Measurements from ENCODE around the gene MYMK. TPM values are rescaled to one million over a fixed set of nuclear protein-coding genes. Genes with fewer than 3 reads are reported as not detected.
A peak's percentile ranks its signal among the peaks of the same experiment; 100 is the strongest.

The MYMK gene
- polyA plus RNA-seq, 1 experiment, result not detected

DNA sequence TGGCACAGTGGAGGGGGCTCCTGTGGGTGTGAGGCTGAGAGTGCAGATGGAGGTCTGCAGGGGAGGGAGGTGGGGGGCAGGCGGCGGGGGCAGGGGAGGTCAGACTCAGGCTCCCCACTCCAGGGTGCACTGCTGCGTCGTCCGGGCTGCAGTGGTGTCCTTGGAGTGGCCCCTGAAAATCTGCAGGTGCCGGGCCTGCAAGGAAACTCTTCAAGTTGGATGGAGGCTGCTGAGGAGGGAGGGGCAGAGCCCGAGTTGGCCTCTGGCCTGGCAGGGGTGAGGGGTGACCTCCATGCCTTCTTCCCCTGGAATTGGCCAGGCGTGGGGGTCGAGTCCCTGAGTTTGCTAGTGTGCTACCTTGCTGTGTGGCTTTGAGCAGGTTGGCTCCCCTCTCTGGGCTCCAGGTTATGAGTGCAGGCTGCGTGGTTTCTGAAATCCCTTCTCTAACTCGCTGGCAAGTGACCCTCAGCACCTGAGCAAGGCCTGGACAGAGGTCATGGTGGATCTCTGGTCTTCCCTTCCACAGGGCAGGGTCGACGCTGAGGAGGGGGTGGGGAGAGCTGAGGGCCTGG lies 10.6 kb upstream of the MYMK start:
- ChIA-PET CTCF (no interaction called here), POLR2A (no interaction called here)
- peaks cover 31% of the 10 kb centered on the region for H3K27me3 ChIP-seq (ENCODE audit: control insufficient read depth, insufficient read depth, low read length)
- H3K4me3 ChIP-seq (ENCODE audit: low read depth, low read length), result no peak overlapping the region
- DNase-seq (ENCODE audit: low read depth), result no peak
- TF ChIP-seq, protein P1, sequence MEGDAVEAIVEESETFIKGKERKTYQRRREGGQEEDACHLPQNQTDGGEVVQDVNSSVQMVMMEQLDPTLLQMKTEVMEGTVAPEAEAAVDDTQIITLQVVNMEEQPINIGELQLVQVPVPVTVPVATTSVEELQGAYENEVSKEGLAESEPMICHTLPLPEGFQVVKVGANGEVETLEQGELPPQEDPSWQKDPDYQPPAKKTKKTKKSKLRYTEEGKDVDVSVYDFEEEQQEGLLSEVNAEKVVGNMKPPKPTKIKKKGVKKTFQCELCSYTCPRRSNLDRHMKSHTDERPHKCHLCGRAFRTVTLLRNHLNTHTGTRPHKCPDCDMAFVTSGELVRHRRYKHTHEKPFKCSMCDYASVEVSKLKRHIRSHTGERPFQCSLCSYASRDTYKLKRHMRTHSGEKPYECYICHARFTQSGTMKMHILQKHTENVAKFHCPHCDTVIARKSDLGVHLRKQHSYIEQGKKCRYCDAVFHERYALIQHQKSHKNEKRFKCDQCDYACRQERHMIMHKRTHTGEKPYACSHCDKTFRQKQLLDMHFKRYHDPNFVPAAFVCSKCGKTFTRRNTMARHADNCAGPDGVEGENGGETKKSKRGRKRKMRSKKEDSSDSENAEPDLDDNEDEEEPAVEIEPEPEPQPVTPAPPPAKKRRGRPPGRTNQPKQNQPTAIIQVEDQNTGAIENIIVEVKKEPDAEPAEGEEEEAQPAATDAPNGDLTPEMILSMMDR (IDR thresholded peaks at IDR 0.05; ENCODE audit: insufficient read depth, low read depth, low read length), result no peak
- no peaks in the 10 kb centered on the region for H3K36me3 ChIP-seq (ENCODE audit: control insufficient read depth, insufficient read depth, low read length)

DNA sequence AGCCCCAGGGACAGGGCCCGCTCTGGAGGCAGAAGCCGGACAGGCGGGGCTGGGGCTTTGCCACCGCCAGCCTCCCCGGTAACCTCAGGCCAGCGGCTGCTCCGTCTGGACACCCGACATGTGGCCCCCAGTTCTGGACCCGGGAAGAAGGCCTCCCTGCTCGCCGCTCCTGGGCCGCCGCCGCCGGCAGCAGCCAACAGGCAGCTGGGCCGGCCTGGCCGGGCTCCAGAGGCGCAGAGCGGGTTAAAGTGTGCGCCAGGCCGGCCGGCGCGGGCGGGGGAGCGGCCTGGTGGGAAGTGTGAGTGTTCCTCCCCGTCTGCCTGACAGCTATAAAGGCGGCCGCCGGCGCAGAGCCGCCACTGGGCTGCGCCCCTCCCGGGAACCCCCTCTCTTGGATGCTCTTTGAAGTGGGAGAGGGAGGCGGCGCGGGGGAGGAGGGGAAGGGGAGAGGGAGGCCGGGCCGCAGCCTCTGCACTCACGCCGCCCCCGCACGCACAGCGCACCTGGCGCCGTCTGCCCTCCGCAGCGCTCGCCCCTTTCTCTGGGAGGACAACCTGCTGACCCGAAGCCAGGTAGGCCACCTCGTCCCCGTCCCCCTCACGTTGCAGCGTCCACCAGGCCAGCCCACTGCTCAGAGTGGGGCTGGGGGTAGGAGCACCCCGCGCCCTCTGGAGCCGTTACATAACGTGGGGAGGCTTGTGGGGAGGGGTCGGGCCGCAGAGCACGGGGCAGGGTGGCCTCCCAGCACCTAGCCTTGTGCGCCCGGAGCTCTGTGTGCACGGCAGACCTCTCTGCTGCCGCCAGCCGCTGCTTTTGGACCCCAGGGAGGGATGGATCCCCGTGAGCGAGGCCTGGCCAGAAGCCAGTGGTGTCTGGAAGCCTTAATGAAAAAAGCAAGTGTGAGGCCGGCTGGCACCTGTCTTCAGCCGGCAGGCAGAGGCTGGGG lies 9.9 kb upstream of the MYMK start, which contains the start of gene ADAMTSL2:
Gene ADAMTSL2 (plus strand): TSS at position 359 of the 946 bp plus-strand sequence. CDS start 2,009 bp downstream, outside the sequence.
- no peak within 1 kb of the TSS for H3K4me3 ChIP-seq (ENCODE audit: low read depth, low read length)
- POLR2A ChIA-PET, result no interaction called here
- TF ChIP-seq, protein P1 (IDR thresholded peaks at IDR 0.05; ENCODE audit: insufficient read depth, low read depth, low read length), result no peak
- H3K27me3 ChIP-seq (ENCODE audit: control insufficient read depth, insufficient read depth, low read length), result peaks cover 29% of the 10 kb centered on the region
- no peaks in the 10 kb centered on the region for H3K36me3 ChIP-seq (ENCODE audit: control insufficient read depth, insufficient read depth, low read length)
- CTCF ChIA-PET, result interaction anchor here (1.0 to 3.6 kb wide), 5 partner anchors 99 to 208 kb away, joined by 3 to 33 read pairs (median 14); no protein-coding TSS in a partner anchor
- no peak for DNase-seq (ENCODE audit: low read depth)

DNA sequence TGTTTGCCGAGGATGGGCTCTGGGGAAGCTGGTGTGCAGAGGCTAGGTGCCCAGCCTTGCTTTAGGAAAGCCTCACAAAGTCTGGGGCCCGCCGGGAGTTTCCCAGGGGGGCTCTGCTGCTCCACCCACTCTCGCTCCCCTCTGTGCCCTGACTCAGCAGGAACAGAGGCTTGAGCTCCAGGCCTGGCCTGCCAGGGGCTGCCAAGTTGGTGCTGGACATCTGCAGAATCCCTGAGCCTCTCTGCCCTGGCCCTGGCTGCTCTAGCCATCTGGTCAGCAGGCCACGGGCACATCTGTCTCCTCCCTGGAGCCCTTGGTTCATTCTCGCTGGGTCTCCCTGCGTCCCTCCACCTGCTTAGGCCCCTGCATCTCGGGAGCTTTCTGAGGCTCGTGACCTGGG lies 9.1 kb upstream of the MYMK start:
- TF ChIP-seq, protein P1 (IDR thresholded peaks at IDR 0.05; ENCODE audit: insufficient read depth, low read depth, low read length), result no peak
- Histone ChIP-seq H3K36me3 (ENCODE audit: control insufficient read depth, insufficient read depth, low read length) (no peaks in the 10 kb centered on the region), H3K4me3 (ENCODE audit: low read depth, low read length) (no peak overlapping the region), H3K27me3 (ENCODE audit: control insufficient read depth, insufficient read depth, low read length) (peaks cover 31% of the 10 kb centered on the region)
- POLR2A ChIA-PET, result no interaction called here
- CTCF ChIA-PET, result interaction anchor here (0.9 to 3.6 kb wide), 6 partner anchors 100 to 209 kb away, joined by 3 to 33 read pairs (median 8); no protein-coding TSS in a partner anchor
- no peak for DNase-seq (ENCODE audit: low read depth)

DNA sequence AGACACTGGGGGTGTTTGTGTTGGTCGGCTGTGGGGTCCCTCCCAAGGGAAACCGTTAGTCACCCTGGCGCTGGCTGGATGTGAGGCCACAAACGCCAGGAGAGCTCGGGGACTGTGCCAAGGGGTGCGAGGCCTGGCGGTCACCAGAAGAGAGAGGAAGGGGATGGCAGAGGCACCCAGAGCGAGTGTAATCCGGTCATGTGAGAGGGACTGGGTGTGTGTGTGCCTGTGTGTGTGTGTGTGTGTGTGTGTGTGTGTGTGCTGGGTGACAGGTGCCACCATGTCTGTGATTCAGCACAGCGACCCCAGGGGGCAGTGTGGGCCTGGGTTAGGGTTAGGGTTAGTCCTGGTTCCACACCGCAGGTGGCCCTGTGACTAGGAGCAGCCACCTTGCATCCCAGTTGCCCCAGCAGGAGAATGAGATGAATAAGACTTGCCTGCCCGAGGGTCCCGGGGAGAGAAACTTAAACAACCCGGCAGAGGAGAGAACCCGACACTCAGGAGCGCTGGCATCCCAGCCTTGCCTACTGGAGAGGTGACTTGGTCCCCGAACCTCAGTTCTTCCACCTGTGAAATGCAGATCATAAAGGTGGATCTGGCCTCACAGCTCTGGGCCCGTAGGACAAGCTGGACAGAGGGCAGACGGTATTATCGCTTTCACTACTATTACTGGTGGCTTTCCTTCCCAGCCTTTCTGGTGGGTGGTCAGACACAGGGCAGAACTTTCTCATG lies 8.3 kb upstream of the MYMK start:
- Histone ChIP-seq H3K27me3 (ENCODE audit: control insufficient read depth, insufficient read depth, low read length) (peaks cover 39% of the 10 kb centered on the region), H3K36me3 (ENCODE audit: control insufficient read depth, insufficient read depth, low read length) (no peaks in the 10 kb centered on the region), H3K4me3 (ENCODE audit: low read depth, low read length) (no peak overlapping the region)
- TF ChIP-seq, protein P1 (IDR thresholded peaks at IDR 0.05; ENCODE audit: insufficient read depth, low read depth, low read length), result peak; percentile 64
- CTCF ChIA-PET, result interaction anchor here (0.9 to 3.6 kb wide), 6 partner anchors 101 to 209 kb away, joined by 3 to 33 read pairs (median 8); no protein-coding TSS in a partner anchor
- POLR2A ChIA-PET, result no interaction called here
- DNase-seq (ENCODE audit: low read depth), result no peak
